Upper lobe of left lung (tissue), 6 donors: Measurements from ENCODE around the gene ITGB3. TPM values are rescaled to one million over a fixed set of nuclear protein-coding genes. Genes with fewer than 3 reads are reported as not detected.

Experiments used
- small RNA-seq, 4 donors: library from RNA; depleted of rRNA; stranded (forward); fragments of <200 nt; gene quantifications; one replicate each; pipeline ENCODE3, GENCODE V24; 2016
- total RNA-seq, 6 donors: library from RNA; depleted of rRNA in 4 of 6; stranded (reverse); fragments of >200 nt in 4 of 6; gene quantifications; one replicate each; pipeline versions ENCODE4 v1.1.0 to v1.2.1, GENCODE V29; 2016 to 2021
- donor health status: DM: no; HTN: no; CAD: no; lungs with moderate emphysema.
- donor health status: DM: no; HTN: yes; CAD: no; lungs with severe emphysema.

ITGB3 gene
- total RNA-seq, 6 donors from 2014 or later, result 3.4 to 17.8 (median 9.8) TPM

Small RNA genes lying within 50 kb of the gene (small RNA-seq; reads per million reads assigned to genes)
- gene RNU7-186P, result 0 reads per million in 4 donors

Other genes with a start within 250 kb of the ITGB3 start
- 10 to 100 TPM; 40.3 to 74.8 (median 55.1) TPM for gene CDC27, start 64.5 kb upstream of the ITGB3 start, total RNA-seq
- gene MYL4, start 44.5 kb upstream of the ITGB3 start, total RNA-seq, result 1 to 10 TPM in 3 of 6 donors, not detected in 3; 1.4 to 3.1 (median 1.6) TPM
- 10 to 100 TPM in 2 of 6 donors, 1 to 10 TPM in 4; 3.2 to 21.0 (median 8.1) TPM for gene EFCAB13, start 70.1 kb downstream of the ITGB3 start, total RNA-seq